ENCODE results near the gene PTH1R.

Gene PTH1R

GRCh38 chr3:46952813-46953212 is 75.3 kb downstream of the PTH1R start:
- DNase-seq = no peak
